ENCODE measurements around the gene MYO7B.

MYO7B gene

DNA sequence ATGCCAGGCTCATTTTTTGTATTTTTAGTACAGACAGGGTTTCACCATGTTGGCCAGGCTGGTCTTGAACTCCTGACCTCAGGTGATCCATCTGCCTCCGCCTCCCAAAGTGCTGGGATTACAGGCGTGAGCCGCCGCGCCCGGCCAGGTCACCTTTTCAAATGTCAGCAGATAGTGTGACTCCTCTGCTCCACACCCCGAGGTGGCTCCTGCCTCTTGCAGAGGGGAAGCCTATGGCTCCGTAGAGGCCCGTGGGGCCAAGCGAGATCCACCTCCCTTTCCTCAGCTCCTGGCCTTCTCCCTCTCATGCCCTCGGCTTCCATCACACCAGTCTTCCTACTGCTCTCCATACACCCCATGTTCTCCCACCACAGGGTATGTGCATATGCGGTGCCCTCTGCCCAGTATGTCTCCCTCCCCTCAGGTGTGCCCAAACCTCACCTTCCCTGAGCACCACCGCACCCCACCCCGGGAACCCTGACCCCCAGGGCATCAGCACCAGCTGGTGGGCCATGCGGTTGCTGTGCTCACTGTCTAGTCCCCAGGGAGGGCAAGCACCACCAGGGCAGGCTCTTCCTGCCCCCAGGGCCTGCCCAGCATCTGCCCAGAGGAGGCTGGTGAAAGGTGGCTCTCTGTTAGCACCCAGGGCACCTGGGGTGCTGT, 121.2 kb downstream of the MYO7B start:
- no peak for ATAC-seq

DNA sequence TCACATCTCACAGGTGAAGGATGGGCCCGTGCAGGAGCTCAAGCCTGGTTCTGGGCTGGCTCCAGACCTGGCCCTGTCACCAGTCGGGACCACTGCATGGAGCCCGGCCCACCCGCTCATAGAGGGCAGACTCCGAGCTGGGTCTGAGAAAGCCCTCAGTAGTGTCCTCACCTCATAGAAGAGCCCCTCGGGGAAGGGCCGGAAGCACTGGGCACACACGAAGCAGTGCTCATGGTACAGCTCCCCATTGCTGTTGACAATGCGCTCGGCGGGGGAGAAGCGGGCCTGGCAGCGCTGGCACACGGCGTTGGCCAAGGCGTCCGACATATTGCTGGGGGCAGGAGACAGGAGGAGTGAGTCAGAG, 121.7 kb downstream of the MYO7B start:
- no peak for ATAC-seq
- TF ChIP-seq, protein P1, sequence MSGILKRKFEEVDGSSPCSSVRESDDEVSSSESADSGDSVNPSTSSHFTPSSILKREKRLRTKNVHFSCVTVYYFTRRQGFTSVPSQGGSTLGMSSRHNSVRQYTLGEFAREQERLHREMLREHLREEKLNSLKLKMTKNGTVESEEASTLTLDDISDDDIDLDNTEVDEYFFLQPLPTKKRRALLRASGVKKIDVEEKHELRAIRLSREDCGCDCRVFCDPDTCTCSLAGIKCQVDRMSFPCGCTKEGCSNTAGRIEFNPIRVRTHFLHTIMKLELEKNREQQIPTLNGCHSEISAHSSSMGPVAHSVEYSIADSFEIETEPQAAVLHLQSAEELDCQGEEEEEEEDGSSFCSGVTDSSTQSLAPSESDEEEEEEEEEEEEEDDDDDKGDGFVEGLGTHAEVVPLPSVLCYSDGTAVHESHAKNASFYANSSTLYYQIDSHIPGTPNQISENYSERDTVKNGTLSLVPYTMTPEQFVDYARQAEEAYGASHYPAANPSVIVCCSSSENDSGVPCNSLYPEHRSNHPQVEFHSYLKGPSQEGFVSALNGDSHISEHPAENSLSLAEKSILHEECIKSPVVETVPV (CRISPR knock-in tag; IDR thresholded peaks at IDR 0.05), result no peak
- TF ChIP-seq BACH2 (CRISPR knock-in tag; IDR thresholded peaks at IDR 0.05; ENCODE audit: borderline replicate concordance) (no peak), PPARA (CRISPR knock-in tag; IDR thresholded peaks at IDR 0.05; ENCODE audit: borderline replicate concordance) (no peak), OSR1 (CRISPR knock-in tag; IDR thresholded peaks at IDR 0.05) (no peak), ZNF8 (CRISPR knock-in tag; IDR thresholded peaks at IDR 0.05) (no peak), ARNTL (CRISPR knock-in tag; IDR thresholded peaks at IDR 0.05; ENCODE audit: borderline replicate concordance, low read depth) (no peak), ZNF565 (CRISPR knock-in tag; conservative IDR thresholded peaks at IDR 0.05; ENCODE audit: low read depth) (no peak), ZNF70 (CRISPR knock-in tag; IDR thresholded peaks at IDR 0.05) (no peak)
- TF ChIP-seq, protein P2, sequence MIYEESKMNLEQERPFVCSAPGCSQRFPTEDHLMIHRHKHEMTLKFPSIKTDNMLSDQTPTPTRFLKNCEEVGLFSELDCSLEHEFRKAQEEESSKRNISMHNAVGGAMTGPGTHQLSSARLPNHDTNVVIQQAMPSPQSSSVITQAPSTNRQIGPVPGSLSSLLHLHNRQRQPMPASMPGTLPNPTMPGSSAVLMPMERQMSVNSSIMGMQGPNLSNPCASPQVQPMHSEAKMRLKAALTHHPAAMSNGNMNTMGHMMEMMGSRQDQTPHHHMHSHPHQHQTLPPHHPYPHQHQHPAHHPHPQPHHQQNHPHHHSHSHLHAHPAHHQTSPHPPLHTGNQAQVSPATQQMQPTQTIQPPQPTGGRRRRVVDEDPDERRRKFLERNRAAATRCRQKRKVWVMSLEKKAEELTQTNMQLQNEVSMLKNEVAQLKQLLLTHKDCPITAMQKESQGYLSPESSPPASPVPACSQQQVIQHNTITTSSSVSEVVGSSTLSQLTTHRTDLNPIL (CRISPR knock-in tag; IDR thresholded peaks at IDR 0.05; ENCODE audit: low read depth), result no peak

More for the DNA sequence above, 121.2 kb downstream of the MYO7B start:
- no peak for TF ChIP-seq ZNF8 (CRISPR knock-in tag; IDR thresholded peaks at IDR 0.05)
- no peak for TF ChIP-seq ZC3H10 (CRISPR knock-in tag; IDR thresholded peaks at IDR 0.05)
- TF ChIP-seq ARNTL (CRISPR knock-in tag; IDR thresholded peaks at IDR 0.05; ENCODE audit: borderline replicate concordance, low read depth), result no peak

DNA sequence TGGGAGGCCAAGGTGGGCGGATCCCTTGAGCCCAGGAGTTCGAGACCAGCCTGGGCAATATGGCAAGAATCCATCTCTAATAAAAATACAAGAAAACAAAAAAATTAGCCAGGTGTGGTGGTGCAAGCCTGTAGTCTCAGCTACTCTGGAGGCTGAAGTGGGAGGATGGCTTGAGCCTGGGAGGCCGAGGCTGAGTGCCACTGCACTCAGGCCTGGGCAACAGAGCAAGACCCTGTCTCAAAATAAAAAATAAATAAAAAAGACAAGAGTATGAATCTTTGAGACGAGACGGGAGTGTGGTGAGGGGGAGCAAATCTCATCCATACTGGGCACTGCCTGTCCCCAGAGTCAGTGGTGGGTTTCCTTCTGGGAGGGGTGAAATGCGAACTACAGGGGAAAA, 122.7 kb downstream of the MYO7B start:
- TF ChIP-seq ZNF8 (CRISPR knock-in tag; IDR thresholded peaks at IDR 0.05), result no peak
- TF ChIP-seq, protein P2 (CRISPR knock-in tag; IDR thresholded peaks at IDR 0.05; ENCODE audit: low read depth), result no peak
- TF ChIP-seq, protein P3, sequence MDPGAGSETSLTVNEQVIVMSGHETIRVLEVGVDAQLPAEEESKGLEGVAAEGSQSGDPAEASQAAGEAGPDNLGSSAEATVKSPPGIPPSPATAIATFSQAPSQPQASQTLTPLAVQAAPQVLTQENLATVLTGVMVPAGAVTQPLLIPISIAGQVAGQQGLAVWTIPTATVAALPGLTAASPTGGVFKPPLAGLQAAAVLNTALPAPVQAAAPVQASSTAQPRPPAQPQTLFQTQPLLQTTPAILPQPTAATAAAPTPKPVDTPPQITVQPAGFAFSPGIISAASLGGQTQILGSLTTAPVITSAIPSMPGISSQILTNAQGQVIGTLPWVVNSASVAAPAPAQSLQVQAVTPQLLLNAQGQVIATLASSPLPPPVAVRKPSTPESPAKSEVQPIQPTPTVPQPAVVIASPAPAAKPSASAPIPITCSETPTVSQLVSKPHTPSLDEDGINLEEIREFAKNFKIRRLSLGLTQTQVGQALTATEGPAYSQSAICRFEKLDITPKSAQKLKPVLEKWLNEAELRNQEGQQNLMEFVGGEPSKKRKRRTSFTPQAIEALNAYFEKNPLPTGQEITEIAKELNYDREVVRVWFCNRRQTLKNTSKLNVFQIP (CRISPR knock-in tag; IDR thresholded peaks at IDR 0.05; ENCODE audit: borderline replicate concordance, low read depth), result no peak
- TF ChIP-seq OSR1 (CRISPR knock-in tag; IDR thresholded peaks at IDR 0.05), result no peak
- TF ChIP-seq TCF4 (CRISPR knock-in tag; IDR thresholded peaks at IDR 0.05; ENCODE audit: borderline replicate concordance), result no peak
- no peak for TF ChIP-seq TOX (CRISPR knock-in tag; IDR thresholded peaks at IDR 0.05; ENCODE audit: borderline replicate concordance)
- no peak for TF ChIP-seq ZFP3 (CRISPR knock-in tag; IDR thresholded peaks at IDR 0.05)
- no peak for TF ChIP-seq BACH2 (CRISPR knock-in tag; IDR thresholded peaks at IDR 0.05; ENCODE audit: borderline replicate concordance)
- no peak for TF ChIP-seq ZNF70 (CRISPR knock-in tag; IDR thresholded peaks at IDR 0.05)
- no peak for TF ChIP-seq PPARA (CRISPR knock-in tag; IDR thresholded peaks at IDR 0.05; ENCODE audit: borderline replicate concordance)
- no peak for TF ChIP-seq ZC3H10 (CRISPR knock-in tag; IDR thresholded peaks at IDR 0.05)
- TF ChIP-seq, protein P1 (CRISPR knock-in tag; IDR thresholded peaks at IDR 0.05), result no peak
- TF ChIP-seq, protein P4, sequence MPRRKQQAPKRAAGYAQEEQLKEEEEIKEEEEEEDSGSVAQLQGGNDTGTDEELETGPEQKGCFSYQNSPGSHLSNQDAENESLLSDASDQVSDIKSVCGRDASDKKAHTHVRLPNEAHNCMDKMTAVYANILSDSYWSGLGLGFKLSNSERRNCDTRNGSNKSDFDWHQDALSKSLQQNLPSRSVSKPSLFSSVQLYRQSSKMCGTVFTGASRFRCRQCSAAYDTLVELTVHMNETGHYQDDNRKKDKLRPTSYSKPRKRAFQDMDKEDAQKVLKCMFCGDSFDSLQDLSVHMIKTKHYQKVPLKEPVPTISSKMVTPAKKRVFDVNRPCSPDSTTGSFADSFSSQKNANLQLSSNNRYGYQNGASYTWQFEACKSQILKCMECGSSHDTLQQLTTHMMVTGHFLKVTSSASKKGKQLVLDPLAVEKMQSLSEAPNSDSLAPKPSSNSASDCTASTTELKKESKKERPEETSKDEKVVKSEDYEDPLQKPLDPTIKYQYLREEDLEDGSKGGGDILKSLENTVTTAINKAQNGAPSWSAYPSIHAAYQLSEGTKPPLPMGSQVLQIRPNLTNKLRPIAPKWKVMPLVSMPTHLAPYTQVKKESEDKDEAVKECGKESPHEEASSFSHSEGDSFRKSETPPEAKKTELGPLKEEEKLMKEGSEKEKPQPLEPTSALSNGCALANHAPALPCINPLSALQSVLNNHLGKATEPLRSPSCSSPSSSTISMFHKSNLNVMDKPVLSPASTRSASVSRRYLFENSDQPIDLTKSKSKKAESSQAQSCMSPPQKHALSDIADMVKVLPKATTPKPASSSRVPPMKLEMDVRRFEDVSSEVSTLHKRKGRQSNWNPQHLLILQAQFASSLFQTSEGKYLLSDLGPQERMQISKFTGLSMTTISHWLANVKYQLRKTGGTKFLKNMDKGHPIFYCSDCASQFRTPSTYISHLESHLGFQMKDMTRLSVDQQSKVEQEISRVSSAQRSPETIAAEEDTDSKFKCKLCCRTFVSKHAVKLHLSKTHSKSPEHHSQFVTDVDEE (CRISPR knock-in tag; IDR thresholded peaks at IDR 0.05), result no peak
- no peak for TF ChIP-seq CSDC2 (CRISPR knock-in tag; IDR thresholded peaks at IDR 0.05)
- TF ChIP-seq GLIS3 (CRISPR knock-in tag; IDR thresholded peaks at IDR 0.05), result no peak
- no peak for TF ChIP-seq RARB (CRISPR knock-in tag; IDR thresholded peaks at IDR 0.05)
- TF ChIP-seq ARNTL (CRISPR knock-in tag; IDR thresholded peaks at IDR 0.05; ENCODE audit: borderline replicate concordance, low read depth), result no peak
- TF ChIP-seq ISL1 (CRISPR knock-in tag; IDR thresholded peaks at IDR 0.05), result no peak
- TF ChIP-seq, protein P5, sequence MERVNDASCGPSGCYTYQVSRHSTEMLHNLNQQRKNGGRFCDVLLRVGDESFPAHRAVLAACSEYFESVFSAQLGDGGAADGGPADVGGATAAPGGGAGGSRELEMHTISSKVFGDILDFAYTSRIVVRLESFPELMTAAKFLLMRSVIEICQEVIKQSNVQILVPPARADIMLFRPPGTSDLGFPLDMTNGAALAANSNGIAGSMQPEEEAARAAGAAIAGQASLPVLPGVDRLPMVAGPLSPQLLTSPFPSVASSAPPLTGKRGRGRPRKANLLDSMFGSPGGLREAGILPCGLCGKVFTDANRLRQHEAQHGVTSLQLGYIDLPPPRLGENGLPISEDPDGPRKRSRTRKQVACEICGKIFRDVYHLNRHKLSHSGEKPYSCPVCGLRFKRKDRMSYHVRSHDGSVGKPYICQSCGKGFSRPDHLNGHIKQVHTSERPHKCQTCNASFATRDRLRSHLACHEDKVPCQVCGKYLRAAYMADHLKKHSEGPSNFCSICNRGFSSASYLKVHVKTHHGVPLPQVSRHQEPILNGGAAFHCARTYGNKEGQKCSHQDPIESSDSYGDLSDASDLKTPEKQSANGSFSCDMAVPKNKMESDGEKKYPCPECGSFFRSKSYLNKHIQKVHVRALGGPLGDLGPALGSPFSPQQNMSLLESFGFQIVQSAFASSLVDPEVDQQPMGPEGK (CRISPR knock-in tag; IDR thresholded peaks at IDR 0.05; ENCODE audit: borderline replicate concordance), result no peak
- ATAC-seq, result no peak

Data from SK-N-SH treated with all-trans-retinoic acid at 6 μM for 48 hours (cell line).